SK-N-SH treated with all-trans-retinoic acid at 6 μM for 48 hours (cell line): ENCODE data around the gene CNPY3.

Source experiments
- ESRRG ChIP-seq: fragments of 250-450 bp; sonication (Bioruptor Pico); IDR thresholded peaks from 2 replicates; pipeline ENCODE4 v1.6.1; 2021; ENCODE audit warnings: mild to moderate bottlenecking
- ZFP3 ChIP-seq: fragments of 250-450 bp; sonication (Bioruptor Pico); IDR thresholded peaks from 2 replicates; pipeline ENCODE4 v1.5.0; 2020; ENCODE audit warnings: mild to moderate bottlenecking, moderate library complexity
- ZNF8 ChIP-seq: fragments of 450-650 bp; formaldehyde crosslinking; IDR thresholded peaks from 2 replicates; pipeline ENCODE4 v1.5.0; 2020; ENCODE audit warnings: mild to moderate bottlenecking, moderate library complexity
- TF ChIP-seq, protein P1 (sequence below): fragments of 250-450 bp; sonication (Bioruptor Pico); IDR thresholded peaks from 2 replicates; pipeline ENCODE4 v1.8.0; 2020; ENCODE audit warnings: mild to moderate bottlenecking, moderate library complexity, borderline replicate concordance
- TF ChIP-seq, protein P2 (sequence below): fragments of 250-450 bp; sonication (Bioruptor Pico); IDR thresholded peaks from 2 replicates; pipeline ENCODE4 v1.5.1; 2020; ENCODE audit warnings: low read depth, mild to moderate bottlenecking, moderate library complexity

DNA sequence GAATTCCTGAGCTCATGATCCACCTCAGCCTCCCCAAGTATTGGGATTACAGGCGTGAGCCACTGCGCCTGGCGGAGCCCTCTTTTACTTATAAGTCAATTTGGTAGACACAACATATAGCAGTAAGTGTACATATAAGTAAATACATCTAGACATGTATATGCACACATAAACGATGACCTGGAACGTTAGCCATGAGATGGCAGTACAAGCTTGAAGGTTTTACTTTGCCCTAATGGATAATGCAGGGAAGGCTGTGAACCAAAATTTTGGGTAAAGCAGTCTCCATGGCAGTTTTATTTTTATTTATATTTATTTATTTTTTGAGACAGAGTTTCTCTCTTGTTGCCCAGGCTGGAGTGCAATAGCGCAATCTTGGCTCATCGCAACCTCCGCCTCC, 28.8 kb downstream of the CNPY3 start:
- TF ChIP-seq ESRRG (CRISPR knock-in tag) (no peak), ZFP3 (CRISPR knock-in tag) (no peak), ZNF8 (CRISPR knock-in tag) (no peak)
- TF ChIP-seq, protein P1, sequence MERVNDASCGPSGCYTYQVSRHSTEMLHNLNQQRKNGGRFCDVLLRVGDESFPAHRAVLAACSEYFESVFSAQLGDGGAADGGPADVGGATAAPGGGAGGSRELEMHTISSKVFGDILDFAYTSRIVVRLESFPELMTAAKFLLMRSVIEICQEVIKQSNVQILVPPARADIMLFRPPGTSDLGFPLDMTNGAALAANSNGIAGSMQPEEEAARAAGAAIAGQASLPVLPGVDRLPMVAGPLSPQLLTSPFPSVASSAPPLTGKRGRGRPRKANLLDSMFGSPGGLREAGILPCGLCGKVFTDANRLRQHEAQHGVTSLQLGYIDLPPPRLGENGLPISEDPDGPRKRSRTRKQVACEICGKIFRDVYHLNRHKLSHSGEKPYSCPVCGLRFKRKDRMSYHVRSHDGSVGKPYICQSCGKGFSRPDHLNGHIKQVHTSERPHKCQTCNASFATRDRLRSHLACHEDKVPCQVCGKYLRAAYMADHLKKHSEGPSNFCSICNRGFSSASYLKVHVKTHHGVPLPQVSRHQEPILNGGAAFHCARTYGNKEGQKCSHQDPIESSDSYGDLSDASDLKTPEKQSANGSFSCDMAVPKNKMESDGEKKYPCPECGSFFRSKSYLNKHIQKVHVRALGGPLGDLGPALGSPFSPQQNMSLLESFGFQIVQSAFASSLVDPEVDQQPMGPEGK: no peak
- TF ChIP-seq, protein P2, sequence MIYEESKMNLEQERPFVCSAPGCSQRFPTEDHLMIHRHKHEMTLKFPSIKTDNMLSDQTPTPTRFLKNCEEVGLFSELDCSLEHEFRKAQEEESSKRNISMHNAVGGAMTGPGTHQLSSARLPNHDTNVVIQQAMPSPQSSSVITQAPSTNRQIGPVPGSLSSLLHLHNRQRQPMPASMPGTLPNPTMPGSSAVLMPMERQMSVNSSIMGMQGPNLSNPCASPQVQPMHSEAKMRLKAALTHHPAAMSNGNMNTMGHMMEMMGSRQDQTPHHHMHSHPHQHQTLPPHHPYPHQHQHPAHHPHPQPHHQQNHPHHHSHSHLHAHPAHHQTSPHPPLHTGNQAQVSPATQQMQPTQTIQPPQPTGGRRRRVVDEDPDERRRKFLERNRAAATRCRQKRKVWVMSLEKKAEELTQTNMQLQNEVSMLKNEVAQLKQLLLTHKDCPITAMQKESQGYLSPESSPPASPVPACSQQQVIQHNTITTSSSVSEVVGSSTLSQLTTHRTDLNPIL (CRISPR knock-in tag): no peak
